Lower leg skin (tissue), 4 donors: ENCODE results near the gene HDGFL2. TPM values are rescaled to one million over a fixed set of nuclear protein-coding genes. Genes with fewer than 3 reads are reported as not detected.

ENCODE experiments used
- DNase-seq, 2 donors: peaks; one replicate each; pipeline ENCODE4 v3.0.0-alpha.2; 2019; ENCODE audit warnings: low spot score in 2 of 2
- H3K4me3 ChIP-seq: fragments of 200-600 bp; sonication (generic); 2 replicates; pipeline ENCODE4 v1.5.1; 2017; ENCODE audit warnings: mild to moderate bottlenecking, low read depth; ENCODE audit not compliant: poor library complexity, severe bottlenecking
- POLR2A ChIP-seq, 2 donors: fragments of 450-650 bp; IDR thresholded peaks; one replicate each; pipeline ENCODE4 v1.6.1; 2016 to 2017; ENCODE audit warnings: antibody characterized with exemption in 2 of 2, mild to moderate bottlenecking in 1 of 2, moderate library complexity in 1 of 2
- WGBS, 2 donors: methylation state at CpG; one replicate each; pipeline ENCODE4 v1.1.5; 2018; 5-methylcytosine and 5-hydroxymethylcytosine counted together
- intact Hi-C: fragments of 100-400 bp; cut with DNase I; formaldehyde crosslinking; loops from one replicate; pipeline ENCODE4 v1.15.0; 2023; ENCODE audit warnings: low total_unique reads
- total RNA-seq, 4 donors: library from RNA; depleted of rRNA; stranded (reverse); fragments of >200 nt; gene quantifications; one replicate each; pipeline ENCODE4 v1.1.0, GENCODE V29; 2016
- TF ChIP-seq, protein P1 (sequence below), 3 donors: fragments of 450-650 bp; IDR thresholded peaks; one replicate each; pipeline ENCODE4 v1.5.1; 2016; ENCODE audit warnings: antibody characterized with exemption in 3 of 3, mild to moderate bottlenecking in 3 of 3, moderate library complexity in 2 of 3

Gene HDGFL2
- total RNA-seq, 4 donors from 2014 or later, result 20.9 to 36.4 (median 30.1) TPM

- intact Hi-C loops, result no loop called here
- TF ChIP-seq POLR2A (IDR thresholded peaks at IDR 0.05), result no peak
- TF ChIP-seq, protein P1, sequence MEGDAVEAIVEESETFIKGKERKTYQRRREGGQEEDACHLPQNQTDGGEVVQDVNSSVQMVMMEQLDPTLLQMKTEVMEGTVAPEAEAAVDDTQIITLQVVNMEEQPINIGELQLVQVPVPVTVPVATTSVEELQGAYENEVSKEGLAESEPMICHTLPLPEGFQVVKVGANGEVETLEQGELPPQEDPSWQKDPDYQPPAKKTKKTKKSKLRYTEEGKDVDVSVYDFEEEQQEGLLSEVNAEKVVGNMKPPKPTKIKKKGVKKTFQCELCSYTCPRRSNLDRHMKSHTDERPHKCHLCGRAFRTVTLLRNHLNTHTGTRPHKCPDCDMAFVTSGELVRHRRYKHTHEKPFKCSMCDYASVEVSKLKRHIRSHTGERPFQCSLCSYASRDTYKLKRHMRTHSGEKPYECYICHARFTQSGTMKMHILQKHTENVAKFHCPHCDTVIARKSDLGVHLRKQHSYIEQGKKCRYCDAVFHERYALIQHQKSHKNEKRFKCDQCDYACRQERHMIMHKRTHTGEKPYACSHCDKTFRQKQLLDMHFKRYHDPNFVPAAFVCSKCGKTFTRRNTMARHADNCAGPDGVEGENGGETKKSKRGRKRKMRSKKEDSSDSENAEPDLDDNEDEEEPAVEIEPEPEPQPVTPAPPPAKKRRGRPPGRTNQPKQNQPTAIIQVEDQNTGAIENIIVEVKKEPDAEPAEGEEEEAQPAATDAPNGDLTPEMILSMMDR (IDR thresholded peaks at IDR 0.05), result no peak
- 92 to 93% methylated on average over 12 of the region's 12 CpGs for WGBS, 2 donors
- no peak overlapping the region for H3K4me3 ChIP-seq
- DNase-seq, result no peak
Observed at GRCh38 chr19:4429771-4430171, 42.3 kb upstream of the HDGFL2 start.

DNA sequence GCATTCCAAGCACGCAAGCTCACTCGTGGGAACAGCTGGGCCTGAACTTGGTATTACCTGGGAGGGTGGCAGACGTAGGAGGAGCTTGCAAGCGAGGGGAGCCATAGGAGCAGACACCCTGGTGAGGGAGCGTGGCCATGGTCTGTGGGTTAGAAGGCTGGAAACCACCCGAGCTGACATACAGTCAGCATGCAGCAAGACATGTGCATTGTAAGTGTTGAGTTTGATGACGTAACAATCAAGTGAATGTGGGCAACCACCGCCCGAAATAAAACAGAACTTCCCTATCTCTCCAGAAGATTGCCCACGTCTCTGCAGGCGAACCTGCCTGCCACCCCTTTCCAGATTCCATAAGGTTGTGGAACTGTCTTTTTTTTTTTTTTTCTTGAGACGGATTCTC lies 41.3 kb upstream of the HDGFL2 start:
- intact Hi-C loops, result no loop called here
- H3K4me3 ChIP-seq, result no peak overlapping the region
- TF ChIP-seq, protein P1 (IDR thresholded peaks at IDR 0.05), result no peak
- TF ChIP-seq POLR2A (IDR thresholded peaks at IDR 0.05), result no peak
- no peak for DNase-seq
- WGBS, 2 donors, result 92 to 95% methylated on average over 12 of the region's 12 CpGs

DNA sequence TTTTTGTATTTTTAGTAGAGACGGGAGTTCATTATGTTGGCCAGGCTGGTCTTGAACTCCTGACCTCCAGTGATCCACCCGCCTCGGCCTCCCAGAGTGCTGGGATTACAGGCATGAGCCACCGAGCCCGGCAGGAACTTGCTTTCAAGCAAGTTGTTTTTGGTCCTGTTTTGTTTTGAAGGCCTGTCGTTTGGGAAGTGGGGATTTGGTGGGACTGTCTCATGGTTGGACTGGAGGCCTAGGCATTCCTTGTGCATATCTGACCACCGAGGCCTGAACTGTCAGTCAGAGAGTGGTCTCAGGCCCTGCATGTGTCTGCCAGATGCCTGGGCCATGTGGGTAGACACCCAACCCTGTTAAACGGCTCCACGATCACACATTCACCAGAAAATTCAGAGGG lies 40.8 kb upstream of the HDGFL2 start:
- no peak for TF ChIP-seq POLR2A (IDR thresholded peaks at IDR 0.05)
- TF ChIP-seq, protein P1 (IDR thresholded peaks at IDR 0.05), result no peak
- WGBS, 2 donors, result 79% methylated on average over 9 of the region's 9 CpGs
- intact Hi-C loops, result no loop called here
- H3K4me3 ChIP-seq, result no peak overlapping the region
- no peak for DNase-seq

GRCh38 chr19:4431808-4432674 lies 40.1 kb upstream of the HDGFL2 start:
- TF ChIP-seq POLR2A (IDR thresholded peaks at IDR 0.05), result no peak
- TF ChIP-seq, protein P1 (IDR thresholded peaks at IDR 0.05), result no peak
- WGBS, 2 donors, result 88 to 90% methylated on average over 26 of the region's 26 CpGs
- no peak for DNase-seq
- no peak overlapping the region for H3K4me3 ChIP-seq
- intact Hi-C loops, result no loop called here

DNA sequence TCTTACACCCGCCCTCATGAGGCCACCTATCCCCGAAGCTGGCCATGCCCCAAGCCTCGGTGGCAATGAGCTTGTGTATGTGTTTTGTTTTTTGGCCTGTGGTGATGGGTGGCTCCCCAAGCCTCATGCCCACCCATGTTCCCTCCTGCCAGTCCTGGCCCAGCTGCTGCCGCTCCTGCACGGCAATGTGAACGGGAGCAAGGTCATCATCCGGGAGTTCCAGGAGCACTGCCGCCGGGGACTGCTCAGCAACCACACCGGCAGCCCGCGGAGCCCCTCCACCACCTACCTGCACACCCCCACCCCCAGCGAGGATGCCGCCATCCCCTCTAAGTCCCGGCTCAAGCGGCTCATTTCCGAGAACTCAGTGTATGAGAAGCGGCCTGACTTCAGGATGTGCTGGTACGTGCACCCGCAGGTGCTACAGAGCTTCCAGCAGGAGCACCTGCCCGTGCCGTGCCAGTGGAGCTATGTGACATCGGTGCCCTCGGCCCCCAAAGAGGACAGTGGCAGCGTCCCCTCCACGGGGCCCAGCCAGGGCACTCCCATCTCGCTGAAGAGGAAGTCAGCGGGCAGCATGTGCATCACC lies 39.1 kb upstream of the HDGFL2 start:
- H3K4me3 ChIP-seq, result no peak overlapping the region
- TF ChIP-seq, protein P1 (IDR thresholded peaks at IDR 0.05), result no peak
- no peak for TF ChIP-seq POLR2A (IDR thresholded peaks at IDR 0.05)
- 93 to 95% methylated on average over 25 to 28 of the region's 28 CpGs for WGBS, 2 donors
- intact Hi-C loops, result no loop called here
- DNase-seq, result no peak
